Colonic mucosa (tissue), 4 donors: ENCODE data around the gene SELENOF. TPM values are rescaled to one million over a fixed set of nuclear protein-coding genes. Genes with fewer than 3 reads are reported as not detected.

ENCODE experiments used
- DNase-seq: peaks from one replicate; pipeline ENCODE4 v3.0.0-alpha.2; 2020
- H3K27ac ChIP-seq: fragments of 200-600 bp; one replicate; pipeline ENCODE4 v1.8.0; 2021
- H3K27me3 ChIP-seq: fragments of 200-600 bp; one replicate; pipeline ENCODE4 v1.8.0; 2021
- H3K36me3 ChIP-seq: fragments of 200-600 bp; one replicate; pipeline ENCODE4 v1.8.0; 2021
- H3K4me1 ChIP-seq: fragments of 200-600 bp; one replicate; pipeline ENCODE4 v1.8.0; 2021; ENCODE audit warnings: mild to moderate bottlenecking
- H3K4me3 ChIP-seq: fragments of 200-600 bp; one replicate; pipeline ENCODE4 v1.8.0; 2021
- H3K9ac ChIP-seq, 2 donors: one replicate each; pipeline ENCODE4 v1.7.0; 2013; ENCODE audit warnings: control low read depth in 2 of 2, low read depth in 2 of 2, low read length in 2 of 2
- H3K9me3 ChIP-seq: fragments of 200-600 bp; one replicate; pipeline ENCODE4 v1.8.0; 2021
- CTCF ChIP-seq: fragments of 200-600 bp; IDR thresholded peaks from one replicate; pipeline ENCODE4 v1.8.0; 2022; ENCODE audit warnings: antibody characterized with exemption, mild to moderate bottlenecking
- intact Hi-C: fragments of 100-400 bp; cut with DNase I; formaldehyde crosslinking; loops from one replicate; pipeline ENCODE4 v1.14.1; 2022
- total RNA-seq, 2 donors: library from RNA; stranded (reverse); fragmentation: NEBNext Ultra II Directional in 1 of 2; extraction: Animal tissue kit (Norgen Biotek cat#: 25700) in 1 of 2; gene quantifications; one replicate each; pipeline ENCODE4 v1.2.1, GENCODE V29; 2021
- donor health status: healthy.
- donor health status: DM: no; HTN: no; CAD: no.
- donor health status: DM: no; HTN: no; CAD: no.

The SELENOF gene
- 100 to 1,000 TPM; 207 to 215 TPM for total RNA-seq

GRCh38 chr1:86913896-86914600 is at the start of gene SELENOF:
Gene SELENOF (minus strand): TSS chr1:86914126. CDS start chr1:86914111, 15 bp downstream.
- Histone ChIP-seq H3K36me3 (no peaks in the 10 kb centered on the region), H3K27me3 (no peaks in the 10 kb centered on the region), H3K9me3 (no peaks in the 10 kb centered on the region), H3K27ac (peak within 1 kb of the TSS; percentile 82), H3K4me1 (no peaks in the 10 kb centered on the region), H3K4me3 (peak within 1 kb of the TSS; percentile 55), H3K9ac (peak within 1 kb of the TSS; percentile 82 to 99)
- peak; percentile 99 for DNase-seq
- TF ChIP-seq CTCF: no peak
- intact Hi-C loops: no loop called here

DNA sequence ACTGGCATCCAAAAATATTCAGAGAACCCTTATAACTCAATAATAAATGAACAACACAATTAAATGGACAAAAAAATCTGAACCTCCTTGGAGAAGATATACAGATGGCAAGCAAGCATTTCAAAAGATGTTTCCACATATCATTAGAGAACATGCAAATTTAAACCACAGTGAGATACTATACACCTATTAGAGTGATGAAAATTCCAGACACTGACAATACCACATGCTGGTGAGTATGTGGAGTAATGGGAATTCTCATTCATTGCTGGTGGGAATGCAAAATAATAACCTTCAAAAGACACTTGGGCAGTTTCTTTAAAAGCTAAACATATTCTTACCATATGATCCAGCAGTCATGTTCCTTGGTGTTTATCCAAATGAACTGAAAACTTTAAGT is 46.6 kb upstream of the SELENOF start:
- DNase-seq: no peak
- Histone ChIP-seq H3K36me3 (no peaks in the 10 kb centered on the region), H3K4me3 (no peak overlapping the region), H3K9ac (no peak overlapping the region), H3K4me1 (no peaks in the 10 kb centered on the region), H3K9me3 (no peaks in the 10 kb centered on the region), H3K27ac (no peak overlapping the region), H3K27me3 (no peaks in the 10 kb centered on the region)
- no peak for TF ChIP-seq CTCF
- intact Hi-C loops: no loop called here

DNA sequence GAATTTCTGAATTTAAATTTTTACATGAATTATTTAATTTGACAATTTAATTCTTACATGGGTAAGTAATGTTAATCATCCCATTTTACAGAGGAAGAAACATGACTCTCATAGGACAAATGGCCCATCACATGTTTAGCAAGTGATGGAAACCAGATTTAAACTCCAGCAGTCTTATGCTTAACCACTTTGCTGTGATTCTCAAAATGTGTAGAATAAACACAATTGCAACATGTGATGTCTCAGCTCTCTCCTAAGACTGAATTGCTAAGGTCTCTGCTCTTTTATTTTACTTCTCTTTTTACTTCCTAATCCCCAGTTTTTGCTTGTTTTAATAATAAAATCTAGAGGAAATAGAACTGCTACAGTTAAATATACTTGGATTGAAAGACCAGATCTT is 43.3 kb upstream of the SELENOF start:
- Histone ChIP-seq H3K9me3 (no peaks in the 10 kb centered on the region), H3K4me1 (no peaks in the 10 kb centered on the region), H3K36me3 (no peaks in the 10 kb centered on the region), H3K27ac (no peak overlapping the region), H3K9ac (no peak overlapping the region), H3K27me3 (no peaks in the 10 kb centered on the region), H3K4me3 (no peak overlapping the region)
- no peak for TF ChIP-seq CTCF
- intact Hi-C loops: no loop called here
- no peak for DNase-seq

GRCh38 chr1:86956221-86956620 is 42.3 kb upstream of the SELENOF start:
- H3K27me3 ChIP-seq: no peaks in the 10 kb centered on the region
- H3K9ac ChIP-seq: no peak overlapping the region
- DNase-seq: no peak
- no peak overlapping the region for H3K4me3 ChIP-seq
- no peaks in the 10 kb centered on the region for H3K9me3 ChIP-seq
- no peak for TF ChIP-seq CTCF
- no peak overlapping the region for H3K27ac ChIP-seq
- no peaks in the 10 kb centered on the region for H3K36me3 ChIP-seq
- no peaks in the 10 kb centered on the region for H3K4me1 ChIP-seq
- intact Hi-C loops: no loop called here

- H3K9ac ChIP-seq: no peak overlapping the region
- TF ChIP-seq CTCF: no peak
- H3K9me3 ChIP-seq: no peaks in the 10 kb centered on the region
- no peaks in the 10 kb centered on the region for H3K4me1 ChIP-seq
- H3K4me3 ChIP-seq: no peak overlapping the region
- H3K27me3 ChIP-seq: no peaks in the 10 kb centered on the region
- no peak overlapping the region for H3K27ac ChIP-seq
- no peak for DNase-seq
- intact Hi-C loops: no loop called here
- no peaks in the 10 kb centered on the region for H3K36me3 ChIP-seq
These were observed 41.8 kb upstream of the SELENOF start for GRCh38 chr1:86955678-86956077.
